ENCODE measurements around the gene TMIGD1.

TMIGD1 gene, protein sequence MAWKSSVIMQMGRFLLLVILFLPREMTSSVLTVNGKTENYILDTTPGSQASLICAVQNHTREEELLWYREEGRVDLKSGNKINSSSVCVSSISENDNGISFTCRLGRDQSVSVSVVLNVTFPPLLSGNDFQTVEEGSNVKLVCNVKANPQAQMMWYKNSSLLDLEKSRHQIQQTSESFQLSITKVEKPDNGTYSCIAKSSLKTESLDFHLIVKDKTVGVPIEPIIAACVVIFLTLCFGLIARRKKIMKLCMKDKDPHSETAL

DNA sequence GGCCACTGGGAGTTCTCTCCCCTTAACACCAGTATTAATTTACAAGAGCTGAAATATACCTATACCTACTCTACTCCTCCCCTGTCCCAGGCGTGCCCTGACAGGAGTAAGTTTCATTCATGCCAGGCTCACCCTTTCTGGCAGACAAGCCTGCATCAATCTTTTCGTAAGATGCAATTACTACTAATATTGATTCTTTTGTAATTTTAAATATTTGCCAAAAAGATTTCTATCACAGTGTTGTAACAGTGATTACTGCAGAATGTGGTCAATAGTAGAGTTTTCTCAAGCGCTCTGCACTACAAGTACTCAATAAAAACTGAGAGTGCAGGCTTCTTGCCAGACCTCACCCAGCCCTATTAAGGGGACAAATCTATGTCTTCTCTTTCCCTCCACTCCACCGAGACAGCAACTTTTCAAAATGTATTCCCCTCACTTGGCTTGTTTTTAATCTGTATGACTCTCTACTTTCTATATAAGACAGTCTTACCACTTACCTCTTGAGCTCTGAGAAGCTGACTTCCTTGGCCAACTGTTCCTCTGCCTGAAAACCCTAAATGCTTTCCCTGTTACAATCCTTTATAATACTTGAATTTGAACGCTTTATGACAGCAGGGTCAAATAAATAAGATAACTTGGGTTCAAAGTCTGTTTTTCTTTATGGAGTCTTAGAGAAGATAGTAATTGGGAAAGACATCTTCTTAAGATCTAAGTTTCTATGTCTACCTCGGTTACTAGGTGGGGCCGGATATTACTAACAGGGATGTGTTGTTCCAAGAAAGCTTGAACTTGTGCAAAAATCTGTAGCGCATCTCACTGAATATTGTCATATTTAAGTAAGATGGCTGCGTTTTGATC lies at the start of gene TMIGD1:
TSS of gene TMIGD1 (minus strand) at position 555 of the 858 bp plus-strand sequence. CDS start 1,924 bp downstream, outside the sequence.
- DNase-seq: no peak

DNA sequence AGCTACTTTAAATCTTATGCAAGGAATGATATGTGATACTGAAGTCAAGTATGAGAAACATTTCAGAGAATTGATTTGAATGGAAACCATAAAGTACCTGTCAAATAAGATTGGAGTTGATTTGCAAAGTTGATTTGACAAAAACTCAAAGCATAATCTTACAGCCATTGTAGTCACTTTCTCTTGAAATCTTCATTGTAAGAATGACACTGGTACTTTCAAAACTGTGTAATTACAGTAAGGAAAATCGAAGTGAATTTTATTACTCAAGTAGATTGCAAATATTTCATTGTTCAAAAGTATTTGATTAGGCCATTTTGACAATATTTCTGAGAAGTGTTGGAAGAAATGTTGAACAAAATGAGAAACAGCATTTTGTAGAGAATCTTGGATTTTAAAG lies 48.5 kb upstream of the TMIGD1 start:
- no peak for DNase-seq

DNA sequence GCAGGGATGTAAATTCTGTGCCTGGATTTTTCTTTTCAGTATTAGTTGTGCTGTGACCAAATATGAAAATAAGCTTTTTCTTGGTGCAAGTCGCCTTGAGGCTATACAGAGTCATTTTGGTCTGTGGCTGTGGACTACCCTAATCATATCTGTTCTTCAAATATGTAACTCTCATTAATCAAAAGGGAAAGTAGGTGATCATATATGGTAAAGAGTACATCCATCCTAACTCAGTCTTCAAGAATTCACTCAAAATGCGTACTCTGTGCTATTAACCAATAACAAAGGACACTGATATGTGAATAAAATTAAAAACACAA lies 47.4 kb upstream of the TMIGD1 start:
- DNase-seq: no peak

DNA sequence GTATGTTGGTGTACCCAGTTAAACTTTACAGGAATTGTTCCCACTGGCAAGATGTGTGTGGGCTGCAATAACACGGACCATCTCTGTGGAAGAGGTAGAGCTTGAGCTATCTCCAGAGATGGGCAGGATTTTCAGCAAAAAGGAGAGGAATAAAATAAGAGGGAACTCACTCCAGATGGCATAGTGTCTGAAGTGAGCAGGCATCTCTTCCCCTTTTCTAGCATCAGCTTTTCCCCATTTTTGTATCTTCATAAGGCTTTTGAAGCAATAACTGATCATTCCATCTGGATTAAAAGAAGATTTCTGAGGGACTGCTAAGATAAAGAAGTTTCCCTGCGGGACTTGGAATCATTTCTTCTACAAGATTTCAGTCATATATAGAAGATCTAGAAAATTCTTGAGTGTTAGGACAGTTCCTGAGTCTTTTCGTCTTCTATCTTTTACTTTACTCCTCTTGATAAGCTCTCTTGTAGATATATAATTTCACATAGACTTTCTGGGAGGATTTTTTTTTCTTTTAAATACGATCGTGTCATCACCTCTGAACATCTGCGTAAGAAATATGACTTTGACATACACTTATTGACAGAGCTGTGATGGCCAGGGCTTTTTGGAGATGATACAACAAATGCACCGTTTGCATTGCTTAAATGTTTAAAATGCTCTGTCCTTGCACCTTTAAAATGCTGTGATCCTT lies 46.9 kb upstream of the TMIGD1 start:
- no peak for DNase-seq

DNA sequence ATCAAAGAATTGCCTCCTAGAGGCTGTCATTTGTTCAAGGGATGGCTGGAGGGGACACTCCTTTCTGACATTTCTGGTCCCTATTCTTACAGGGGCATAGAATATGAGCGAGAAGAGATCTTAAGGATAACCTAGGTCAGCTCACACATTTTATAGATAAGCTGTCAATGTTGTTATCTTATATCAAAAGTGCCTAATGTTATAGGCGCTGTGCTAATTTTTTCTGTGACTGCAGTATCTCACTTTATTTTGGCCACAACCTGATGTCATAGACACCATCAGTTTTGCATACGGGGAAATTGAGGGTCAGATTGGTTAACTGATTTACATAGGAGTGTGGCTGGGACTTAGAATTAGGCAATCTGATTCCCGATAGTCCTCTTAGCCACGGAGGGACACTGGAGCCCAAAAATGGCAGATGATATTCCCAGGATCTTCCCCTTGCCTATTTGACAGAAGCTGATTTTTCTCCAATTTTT lies 46.1 kb upstream of the TMIGD1 start:
- no peak for DNase-seq

DNA sequence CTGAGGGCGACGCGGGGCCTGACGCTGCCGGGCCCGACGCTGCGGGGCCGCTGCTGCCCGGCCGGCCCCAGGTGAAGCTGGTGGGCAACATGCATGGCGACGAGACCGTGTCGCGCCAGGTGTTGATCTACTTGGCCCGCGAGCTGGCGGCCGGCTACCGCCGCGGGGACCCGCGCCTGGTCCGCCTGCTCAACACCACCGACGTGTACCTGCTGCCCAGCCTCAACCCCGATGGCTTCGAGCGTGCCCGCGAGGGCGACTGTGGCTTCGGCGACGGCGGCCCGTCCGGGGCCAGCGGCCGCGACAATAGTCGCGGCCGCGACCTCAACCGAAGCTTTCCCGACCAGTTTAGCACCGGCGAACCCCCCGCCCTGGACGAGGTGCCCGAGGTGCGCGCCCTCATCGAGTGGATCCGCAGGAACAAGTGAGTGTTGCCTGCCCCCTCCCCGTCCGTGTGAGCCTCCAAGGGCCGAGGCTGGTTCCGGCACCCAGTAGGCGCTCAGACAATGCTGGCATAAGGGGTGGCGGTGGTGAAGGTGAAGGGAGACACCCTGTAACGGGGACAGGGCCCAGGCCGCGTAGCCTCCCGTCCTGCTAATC lies 45.5 kb upstream of the TMIGD1 start:
- DNase-seq: no peak

DNA sequence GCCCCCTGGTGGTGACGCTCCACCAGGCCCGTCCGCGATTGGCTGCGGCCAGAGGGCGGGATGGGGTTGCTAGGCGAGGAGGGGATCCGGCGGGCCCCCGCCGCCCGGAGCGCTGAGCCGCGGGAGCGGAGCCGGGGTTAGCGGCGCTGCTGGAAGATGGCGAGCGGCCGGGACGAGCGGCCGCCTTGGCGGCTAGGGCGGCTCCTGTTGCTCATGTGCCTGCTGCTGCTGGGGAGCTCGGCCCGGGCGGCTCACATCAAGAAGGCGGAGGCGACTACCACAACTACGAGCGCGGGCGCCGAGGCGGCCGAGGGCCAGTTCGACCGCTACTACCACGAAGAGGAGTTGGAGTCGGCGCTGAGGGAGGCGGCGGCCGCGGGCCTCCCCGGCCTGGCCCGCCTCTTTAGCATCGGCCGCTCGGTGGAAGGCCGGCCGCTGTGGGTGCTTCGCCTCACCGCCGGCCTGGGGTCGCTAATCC lies 45.0 kb upstream of the TMIGD1 start, which contains the start of gene CPD:
TSS of gene CPD (plus strand) at position 103 of the 478 bp plus-strand sequence. CDS start at position 157, 54 bp downstream.
- peak; percentile 94 for DNase-seq

DNA sequence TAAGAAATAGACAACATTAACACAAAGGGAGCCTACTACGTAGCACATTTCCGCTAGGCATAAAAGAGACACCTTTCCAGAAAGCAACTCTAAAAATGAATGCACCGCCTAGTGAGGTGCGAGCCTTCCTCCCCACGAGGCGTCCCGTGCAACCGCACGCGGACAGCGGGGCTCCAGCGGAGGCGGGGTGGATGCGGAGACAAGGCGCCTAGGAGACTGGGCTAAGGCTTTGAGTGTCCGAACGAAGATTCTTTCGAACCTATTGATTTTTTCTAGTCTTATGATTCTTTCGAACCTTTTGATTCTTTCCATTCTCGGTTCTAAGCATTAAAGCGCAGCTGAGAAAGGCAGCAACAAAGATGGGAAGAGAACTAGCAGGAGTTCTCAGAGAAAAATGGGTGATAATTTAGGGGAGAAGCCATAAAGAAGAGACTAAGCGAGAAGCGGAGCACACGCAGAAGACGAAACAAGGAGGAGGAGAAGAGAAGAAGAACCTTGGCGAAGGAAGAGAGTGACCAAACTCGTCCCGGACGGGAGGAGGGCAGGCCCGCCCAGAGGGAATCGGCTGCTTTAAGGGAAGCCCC lies 44.5 kb upstream of the TMIGD1 start:
- DNase-seq: peak; percentile 33

DNA sequence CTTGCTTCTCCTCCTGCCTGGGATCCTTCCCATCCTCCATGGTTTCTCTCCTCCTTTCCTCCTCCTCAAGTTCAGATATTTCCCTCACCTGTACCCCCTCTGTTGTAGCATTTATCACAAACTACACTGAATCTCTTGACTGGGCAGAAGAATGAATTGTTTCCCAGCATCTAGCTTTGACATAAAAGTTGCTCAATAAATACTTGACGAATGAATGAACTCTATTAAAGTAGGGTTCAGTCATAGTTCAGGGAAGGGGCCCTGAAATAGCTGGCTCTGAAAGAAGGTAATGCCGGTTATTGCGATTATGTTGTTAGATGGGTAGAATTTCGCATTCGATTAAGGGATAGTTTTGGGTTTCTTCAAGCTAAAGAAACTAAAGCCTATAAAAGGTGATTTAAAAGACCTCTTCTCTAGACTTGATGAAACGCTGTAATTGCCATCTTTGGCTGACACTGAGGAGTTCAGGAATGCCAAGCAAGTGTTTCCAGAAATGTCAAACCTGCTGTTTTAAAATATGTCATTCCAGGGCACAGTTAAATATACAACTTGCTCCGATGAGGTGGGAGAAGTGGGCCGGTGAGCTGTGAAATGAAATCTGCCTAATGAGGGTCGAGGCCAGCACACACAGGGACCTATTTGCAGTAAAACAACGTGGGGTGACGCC lies 43.9 kb upstream of the TMIGD1 start:
- DNase-seq: no peak

DNA sequence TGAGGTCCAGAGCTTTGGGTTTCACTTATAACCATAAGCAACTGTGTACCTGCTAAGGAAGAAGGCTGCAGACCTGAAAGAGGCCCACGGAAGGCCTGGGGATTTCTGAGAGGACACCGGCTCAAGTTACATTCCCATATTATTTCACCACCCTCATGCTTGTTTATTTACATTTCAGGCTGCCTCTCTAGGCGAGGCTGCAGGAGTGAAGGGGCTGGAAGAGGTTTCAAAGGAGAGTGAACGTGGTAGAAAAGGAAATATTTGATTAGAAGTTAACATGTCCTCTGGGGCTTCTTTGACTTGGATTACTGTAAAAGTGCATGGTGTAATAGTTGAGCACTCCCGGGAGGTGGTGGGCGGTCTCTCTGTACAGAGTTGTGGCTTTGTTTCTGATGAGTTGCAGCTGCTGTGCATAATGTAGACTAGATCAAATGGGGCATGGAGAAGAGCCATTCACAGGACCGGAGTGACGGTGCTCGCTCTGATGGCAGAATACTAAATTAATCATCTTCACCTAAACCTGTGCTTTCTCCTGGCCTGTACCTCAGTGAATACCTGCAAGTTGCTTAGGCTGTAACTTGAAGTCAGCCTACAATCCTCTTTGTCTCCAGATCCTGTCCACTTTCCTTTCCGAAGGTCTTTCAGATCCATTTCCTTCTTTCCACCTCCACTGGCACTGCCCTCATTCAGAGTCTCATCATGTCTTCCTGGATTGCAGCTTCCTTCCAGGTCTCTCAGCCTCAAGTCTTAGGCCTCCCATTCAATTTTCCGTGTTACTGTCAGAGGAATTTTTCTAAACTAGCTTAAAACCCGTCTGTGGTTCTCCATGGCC lies 43.0 kb upstream of the TMIGD1 start:
- DNase-seq: peak; percentile 80

DNA sequence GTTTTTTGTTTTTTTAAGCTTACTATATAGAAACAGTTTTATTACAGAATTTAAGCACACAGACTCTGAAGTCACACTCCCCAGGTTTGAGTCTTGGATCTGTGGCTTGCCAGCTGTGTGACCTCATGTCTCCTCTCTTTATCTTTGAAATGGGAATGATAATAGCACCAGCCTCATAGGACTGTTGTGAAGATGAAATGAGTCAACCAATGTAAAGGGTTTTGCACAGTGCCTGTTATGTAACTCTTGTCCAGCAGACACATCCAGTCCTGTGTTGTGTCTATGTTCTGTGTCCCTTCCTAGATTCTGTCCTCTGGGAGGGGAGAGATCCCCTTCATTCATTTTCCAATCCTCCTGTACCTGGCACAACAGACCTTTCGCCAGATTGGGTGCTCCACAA lies 41.8 kb upstream of the TMIGD1 start:
- no peak for DNase-seq

DNA sequence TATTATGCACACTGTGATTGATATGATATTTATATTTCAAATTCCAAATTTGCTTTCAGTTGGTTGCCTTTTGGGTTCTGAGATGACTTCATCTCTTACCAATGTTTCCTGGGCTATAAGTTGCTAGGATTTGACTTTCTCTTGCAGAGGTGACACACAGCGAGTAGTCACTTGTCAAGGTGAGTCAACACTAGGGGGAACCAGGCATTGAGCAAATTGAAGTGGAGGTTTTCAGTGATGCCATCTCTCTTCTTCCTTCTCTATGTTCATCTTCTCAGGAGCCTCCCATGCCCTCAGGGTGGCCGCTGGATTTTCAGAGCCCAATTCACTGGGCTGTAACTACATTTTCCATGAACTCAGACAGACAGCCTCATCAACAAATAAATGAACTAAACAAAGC lies 38.9 kb upstream of the TMIGD1 start:
- DNase-seq: peak; percentile 55

DNA sequence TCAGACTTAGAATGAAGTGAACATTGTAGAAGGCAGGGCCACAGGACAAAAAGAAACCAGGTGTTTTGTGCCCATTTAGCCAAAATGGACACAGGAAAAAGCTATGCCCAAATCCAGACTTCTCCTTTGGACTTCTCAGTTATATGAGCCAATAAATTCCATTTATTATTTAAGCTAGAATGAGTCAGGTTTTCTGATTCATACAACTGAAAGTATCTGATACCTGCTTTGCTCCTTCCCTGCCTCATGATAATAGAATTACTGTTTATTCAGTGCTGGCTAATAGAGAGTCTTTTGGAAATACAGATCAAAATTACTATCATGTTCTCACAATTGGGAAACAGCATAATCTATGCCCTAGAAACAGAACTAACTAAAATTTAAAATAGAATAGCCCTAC lies 36.1 kb upstream of the TMIGD1 start:
- DNase-seq: no peak

DNA sequence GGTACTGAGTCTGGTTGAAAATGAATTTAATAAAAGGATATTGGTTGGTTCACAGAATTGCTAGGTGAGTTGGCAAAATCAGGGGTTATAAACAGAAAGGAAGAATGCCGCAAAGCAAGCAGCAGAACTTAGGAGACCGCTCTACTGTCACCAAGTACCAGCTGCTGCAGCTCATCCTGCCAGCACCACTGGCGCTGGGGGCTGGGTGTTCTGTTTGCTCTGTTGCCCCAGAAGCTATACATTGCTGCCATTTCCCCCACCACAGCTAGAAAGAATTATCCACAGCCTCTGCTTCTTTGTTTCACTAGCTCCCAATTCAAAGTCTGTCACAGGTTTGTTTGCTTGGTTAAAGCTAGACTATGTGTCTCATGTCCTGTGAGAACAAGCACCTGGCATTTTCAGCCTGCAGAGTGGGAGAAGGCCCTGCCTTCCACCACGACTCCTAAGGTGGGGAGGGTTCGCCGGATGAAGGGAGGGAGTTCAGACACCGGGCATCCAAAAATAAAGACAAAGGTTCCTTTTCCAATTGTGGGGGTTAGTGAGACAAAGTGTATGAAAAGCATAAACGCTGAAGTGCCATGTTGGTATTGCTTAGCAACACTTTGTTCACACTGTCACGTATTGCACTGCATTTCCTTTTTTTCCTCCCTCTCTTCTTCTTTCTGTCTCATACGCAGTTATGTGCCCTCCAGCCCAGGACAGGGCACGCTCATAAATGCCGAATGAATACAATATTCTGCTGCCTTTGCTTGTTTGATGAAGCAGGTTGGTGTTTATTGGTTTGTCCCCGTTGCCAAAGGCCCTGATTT lies 35.3 kb upstream of the TMIGD1 start:
- DNase-seq: no peak

DNA sequence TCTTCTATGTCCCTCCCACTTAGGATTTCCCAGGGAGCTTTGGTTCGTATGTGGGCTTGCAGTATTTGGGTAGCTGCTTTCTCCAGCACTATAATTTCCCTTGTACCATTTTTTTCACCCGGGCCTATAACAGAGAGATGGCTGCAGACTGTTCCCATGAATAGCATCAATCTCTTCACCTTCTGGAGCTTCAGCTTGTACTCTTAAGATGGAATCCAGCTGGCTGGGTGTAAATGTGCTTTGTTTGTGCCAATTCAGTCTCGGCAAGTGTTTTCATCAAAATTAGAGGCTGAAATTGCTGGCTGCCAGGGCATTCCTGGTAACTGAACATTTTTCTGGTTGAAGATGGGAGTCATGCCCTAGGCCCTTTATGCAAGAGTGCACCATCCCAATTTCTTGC lies 32.7 kb upstream of the TMIGD1 start:
- no peak for DNase-seq

DNA sequence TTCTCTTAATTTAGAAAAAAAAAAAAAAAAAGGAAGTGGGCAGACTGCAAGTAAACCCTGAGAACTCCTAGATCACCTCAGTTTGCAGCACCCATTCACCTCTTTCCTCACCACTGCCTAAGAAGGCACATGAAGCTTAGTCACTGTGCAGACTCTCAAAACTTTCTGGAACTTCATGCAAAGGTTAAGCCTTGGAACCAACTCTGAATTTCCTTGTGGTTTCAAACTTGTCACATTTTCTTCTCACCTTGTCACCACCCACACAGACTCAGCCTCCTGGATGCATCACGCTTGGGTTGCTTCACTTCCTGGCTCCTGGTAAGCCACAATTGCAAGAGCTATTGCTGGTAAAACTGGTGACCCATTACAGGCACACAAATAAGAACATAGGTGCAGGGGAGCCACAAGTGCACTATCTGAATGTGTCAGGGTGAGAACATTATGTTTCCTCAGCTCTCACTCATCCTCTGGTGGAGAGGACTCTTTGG lies 29.9 kb upstream of the TMIGD1 start:
- peak; percentile 64 for DNase-seq

DNA sequence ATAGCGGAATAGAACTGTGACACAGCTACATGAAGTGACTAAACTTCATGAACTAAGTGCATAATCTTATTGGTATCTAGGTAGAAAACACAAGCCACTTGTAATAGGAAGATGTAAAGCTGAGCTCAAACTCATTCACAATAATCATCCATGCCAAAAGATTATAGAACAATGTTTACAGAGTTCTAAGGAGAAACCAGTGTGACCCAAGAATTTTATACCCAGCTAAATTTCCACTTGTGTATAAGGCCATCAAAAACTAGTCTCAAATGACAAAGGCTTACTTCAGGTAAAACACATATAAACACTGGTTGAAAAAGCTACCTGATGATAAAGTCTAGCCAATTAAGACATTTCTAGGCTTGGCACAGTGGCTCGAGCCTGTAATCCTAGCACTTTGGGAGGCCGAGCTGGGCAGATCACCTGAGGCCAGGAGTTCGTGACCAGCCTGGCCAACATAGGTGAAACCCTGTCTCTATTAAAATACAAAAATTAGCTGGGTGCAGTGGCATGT lies 28.0 kb upstream of the TMIGD1 start:
- DNase-seq: no peak

DNA sequence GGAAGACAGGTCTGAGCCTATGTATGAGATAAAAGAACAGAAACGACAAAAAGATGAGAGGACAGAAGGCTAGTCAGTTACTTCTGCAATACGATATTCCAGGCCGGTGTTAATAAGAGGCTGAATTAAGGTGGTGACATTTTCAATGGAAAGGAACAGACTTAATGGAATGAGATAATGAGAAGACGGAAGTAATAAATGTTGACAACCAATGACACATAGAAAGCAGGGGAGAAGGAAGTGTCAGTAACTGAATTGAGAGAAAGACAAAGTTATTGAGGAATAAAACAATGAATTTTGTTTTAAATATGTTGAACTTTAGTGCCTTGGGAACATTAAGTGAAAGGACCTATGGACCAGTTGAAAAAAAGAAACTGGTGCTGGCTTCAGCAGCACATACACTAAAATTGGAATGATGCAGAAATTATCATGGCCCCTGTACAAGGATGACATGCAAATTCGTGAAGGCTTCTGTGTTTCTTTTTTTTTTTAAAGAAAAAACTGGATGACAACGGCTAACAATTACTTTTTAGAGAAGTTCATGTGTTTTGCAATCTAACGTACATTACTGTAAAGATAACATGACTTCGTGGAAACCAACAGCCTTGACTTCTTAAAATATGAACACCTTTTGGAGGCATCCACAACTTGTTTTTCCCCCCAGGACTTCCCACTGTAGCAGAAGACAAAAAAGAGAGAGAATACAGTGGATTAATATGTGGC lies 26.4 kb upstream of the TMIGD1 start:
- DNase-seq: no peak

All from fibroblast of skin of right biceps (primary cell).